ENCODE data around the gene ATP9A. TPM values are rescaled to one million over a fixed set of nuclear protein-coding genes. Genes with fewer than 3 reads are reported as not detected.
A peak's percentile ranks its signal among the peaks of the same experiment; 100 is the strongest.

ATP9A gene
- total RNA-seq, 2 experiments from 2014 or later = 0.21 to 0.50 TPM

- no peak for DNase-seq
- ChIA-PET CTCF (interaction anchor here (1.2 kb wide), 1 partner anchor 18 kb away, joined by 3 read pairs; no protein-coding TSS in a partner anchor), POLR2A (no interaction called here)
- no peaks in the 10 kb centered on the region for H3K9me3 Mint-ChIP-seq
- H3K27ac Mint-ChIP-seq = no peak overlapping the region
- H3K4me3 Mint-ChIP-seq = no peak overlapping the region
- H3K27me3 Mint-ChIP-seq = peaks cover 18% of the 10 kb centered on the region
- H3K4me1 Mint-ChIP-seq = peaks cover 11% of the 10 kb centered on the region
- no peaks in the 10 kb centered on the region for H3K36me3 Mint-ChIP-seq (ENCODE audit: low read depth)
Measured at GRCh38 chr20:51635680-51636079, 132.5 kb downstream of the ATP9A start.

GRCh38 chr20:51634877-51635276, 133.3 kb downstream of the ATP9A start:
- CTCF ChIA-PET = interaction anchor here (0.5 kb wide), 1 partner anchor 1723 kb away, joined by 3 read pairs; no protein-coding TSS in a partner anchor
- H3K27me3 Mint-ChIP-seq = peaks cover 18% of the 10 kb centered on the region
- no peak for DNase-seq
- no peaks in the 10 kb centered on the region for H3K36me3 Mint-ChIP-seq (ENCODE audit: low read depth)
- no peak overlapping the region for H3K4me3 Mint-ChIP-seq
- POLR2A ChIA-PET = no interaction called here
- H3K4me1 Mint-ChIP-seq = peaks cover 18% of the 10 kb centered on the region
- no peaks in the 10 kb centered on the region for H3K9me3 Mint-ChIP-seq
- H3K27ac Mint-ChIP-seq = no peak overlapping the region

- Mint-ChIP-seq H3K4me1 (peaks cover 18% of the 10 kb centered on the region), H3K27ac (no peak overlapping the region), H3K36me3 (ENCODE audit: low read depth) (no peaks in the 10 kb centered on the region), H3K9me3 (no peaks in the 10 kb centered on the region), H3K27me3 (peaks cover 18% of the 10 kb centered on the region), H3K4me3 (no peak overlapping the region)
- CTCF ChIA-PET = interaction anchor here (0.5 kb wide), 1 partner anchor 1722 kb away, joined by 3 read pairs; no protein-coding TSS in a partner anchor
- no peak for DNase-seq
- POLR2A ChIA-PET = no interaction called here
Measured at GRCh38 chr20:51634257-51634656, 133.9 kb downstream of the ATP9A start.

GRCh38 chr20:51633430-51633829, 134.8 kb downstream of the ATP9A start:
- no peak overlapping the region for H3K4me3 Mint-ChIP-seq
- H3K9me3 Mint-ChIP-seq = no peaks in the 10 kb centered on the region
- POLR2A ChIA-PET = no interaction called here
- no peak overlapping the region for H3K27ac Mint-ChIP-seq
- H3K4me1 Mint-ChIP-seq = peaks cover 23% of the 10 kb centered on the region
- H3K36me3 Mint-ChIP-seq (ENCODE audit: low read depth) = no peaks in the 10 kb centered on the region
- CTCF ChIA-PET = no interaction called here
- no peak for DNase-seq
- H3K27me3 Mint-ChIP-seq = peaks cover 18% of the 10 kb centered on the region

GRCh38 chr20:51631953-51632352, 136.2 kb downstream of the ATP9A start:
- no peaks in the 10 kb centered on the region for H3K36me3 Mint-ChIP-seq (ENCODE audit: low read depth)
- H3K9me3 Mint-ChIP-seq = no peaks in the 10 kb centered on the region
- no peak overlapping the region for H3K27ac Mint-ChIP-seq
- DNase-seq = no peak
- CTCF ChIA-PET = no interaction called here
- peaks cover 14% of the 10 kb centered on the region for H3K27me3 Mint-ChIP-seq
- no peak overlapping the region for H3K4me3 Mint-ChIP-seq
- POLR2A ChIA-PET = no interaction called here
- peaks cover 23% of the 10 kb centered on the region for H3K4me1 Mint-ChIP-seq

- Mint-ChIP-seq H3K4me1 (peaks cover 23% of the 10 kb centered on the region), H3K27me3 (peaks cover 14% of the 10 kb centered on the region), H3K36me3 (ENCODE audit: low read depth) (no peaks in the 10 kb centered on the region), H3K9me3 (no peaks in the 10 kb centered on the region), H3K4me3 (no peak overlapping the region), H3K27ac (peak overlapping the region; percentile 65)
- peak; percentile 11 for DNase-seq
- POLR2A ChIA-PET = no interaction called here
- CTCF ChIA-PET = interaction anchor here (0.6 to 1.5 kb wide), 4 partner anchors 12 to 104 kb away, joined by 3 to 4 read pairs (median 4); no protein-coding TSS in a partner anchor
Measured at GRCh38 chr20:51631011-51631950, 136.9 kb downstream of the ATP9A start.

- H3K9me3 Mint-ChIP-seq = no peaks in the 10 kb centered on the region
- ChIA-PET POLR2A (no interaction called here), CTCF (interaction anchor here (0.6 to 0.8 kb wide), 2 partner anchors 35 to 312 kb away, joined by 3 to 6 read pairs; no protein-coding TSS in a partner anchor)
- no peaks in the 10 kb centered on the region for H3K36me3 Mint-ChIP-seq (ENCODE audit: low read depth)
- H3K27ac Mint-ChIP-seq = no peak overlapping the region
- peaks cover 23% of the 10 kb centered on the region for H3K4me1 Mint-ChIP-seq
- no peak for DNase-seq
- no peak overlapping the region for H3K4me3 Mint-ChIP-seq
- peaks cover 14% of the 10 kb centered on the region for H3K27me3 Mint-ChIP-seq
Measured at GRCh38 chr20:51629399-51630058, 138.7 kb downstream of the ATP9A start.

GRCh38 chr20:51628533-51629398, 139.4 kb downstream of the ATP9A start:
- Mint-ChIP-seq H3K4me1 (peaks cover 24% of the 10 kb centered on the region), H3K27me3 (peaks cover 10% of the 10 kb centered on the region), H3K4me3 (no peak overlapping the region), H3K36me3 (ENCODE audit: low read depth) (no peaks in the 10 kb centered on the region), H3K9me3 (no peaks in the 10 kb centered on the region), H3K27ac (no peak overlapping the region)
- CTCF ChIA-PET = interaction anchor here (0.8 kb wide), 2 partner anchors 256 to 312 kb away, joined by 3 read pairs; no protein-coding TSS in a partner anchor
- POLR2A ChIA-PET = no interaction called here
- DNase-seq = no peak

- no peak for DNase-seq
- H3K27ac Mint-ChIP-seq = no peak overlapping the region
- ChIA-PET CTCF (no interaction called here), POLR2A (no interaction called here)
- peaks cover 6% of the 10 kb centered on the region for H3K27me3 Mint-ChIP-seq
- no peaks in the 10 kb centered on the region for H3K36me3 Mint-ChIP-seq (ENCODE audit: low read depth)
- H3K9me3 Mint-ChIP-seq = no peaks in the 10 kb centered on the region
- no peak overlapping the region for H3K4me3 Mint-ChIP-seq
- peaks cover 25% of the 10 kb centered on the region for H3K4me1 Mint-ChIP-seq
Measured at GRCh38 chr20:51627586-51627985, 140.6 kb downstream of the ATP9A start.

- POLR2A ChIA-PET = no interaction called here
- no peaks in the 10 kb centered on the region for H3K9me3 Mint-ChIP-seq
- CTCF ChIA-PET = interaction anchor here (1.3 kb wide), 1 partner anchor 252 kb away, joined by 4 read pairs; no protein-coding TSS in a partner anchor
- no peak for DNase-seq
- H3K27me3 Mint-ChIP-seq = no peaks in the 10 kb centered on the region
- H3K27ac Mint-ChIP-seq = no peak overlapping the region
- H3K4me3 Mint-ChIP-seq = no peak overlapping the region
- no peaks in the 10 kb centered on the region for H3K36me3 Mint-ChIP-seq (ENCODE audit: low read depth)
- peaks cover 9% of the 10 kb centered on the region for H3K4me1 Mint-ChIP-seq
Measured at GRCh38 chr20:51625105-51625504, 143.1 kb downstream of the ATP9A start.

GRCh38 chr20:51624157-51624731, 143.9 kb downstream of the ATP9A start:
- no peaks in the 10 kb centered on the region for H3K9me3 Mint-ChIP-seq
- no peak overlapping the region for H3K27ac Mint-ChIP-seq
- H3K27me3 Mint-ChIP-seq = no peaks in the 10 kb centered on the region
- peak; percentile 65 for DNase-seq
- peaks cover 7% of the 10 kb centered on the region for H3K4me1 Mint-ChIP-seq
- no peak overlapping the region for H3K4me3 Mint-ChIP-seq
- ChIA-PET POLR2A (no interaction called here), CTCF (interaction anchor here (0.6 to 1.2 kb wide), 15 partner anchors 9 to 894 kb away, joined by 3 to 8 read pairs (median 3); no protein-coding TSS in a partner anchor)
- H3K36me3 Mint-ChIP-seq (ENCODE audit: low read depth) = no peaks in the 10 kb centered on the region

GRCh38 chr20:51623255-51623654, 144.9 kb downstream of the ATP9A start:
- H3K4me1 Mint-ChIP-seq = peaks cover 2% of the 10 kb centered on the region
- no peak overlapping the region for H3K27ac Mint-ChIP-seq
- H3K4me3 Mint-ChIP-seq = no peak overlapping the region
- H3K36me3 Mint-ChIP-seq (ENCODE audit: low read depth) = no peaks in the 10 kb centered on the region
- ChIA-PET CTCF (interaction anchor here (0.5 to 1.4 kb wide), 4 partner anchors 26 to 1621 kb away, joined by 3 to 8 read pairs (median 4); no protein-coding TSS in a partner anchor), POLR2A (no interaction called here)
- no peak for DNase-seq
- H3K27me3 Mint-ChIP-seq = no peaks in the 10 kb centered on the region
- no peaks in the 10 kb centered on the region for H3K9me3 Mint-ChIP-seq
